HG02571 (cell line): Measurements from ENCODE around the gene KPNB1.

Experiments
- ATAC-seq: cut with Tn5 transposase; IDR thresholded peaks from one replicate; pipeline ENCODE4 v1.9.1; 2021; ENCODE audit warnings: mild to moderate bottlenecking, moderate library complexity; ENCODE audit not compliant: unreplicated experiment

KPNB1 gene

GRCh38 chr17:47728214-47728877 lies 78.6 kb downstream of the KPNB1 start:
- ATAC-seq, result no peak

GRCh38 chr17:47729476-47729875 lies 79.8 kb downstream of the KPNB1 start:
- ATAC-seq, result no peak

- no peak for ATAC-seq
Measured at GRCh38 chr17:47730681-47731080, 81.0 kb downstream of the KPNB1 start.

- ATAC-seq, result no peak
Measured at GRCh38 chr17:47731396-47731795, 81.7 kb downstream of the KPNB1 start.

GRCh38 chr17:47732399-47733046 lies 82.8 kb downstream of the KPNB1 start:
- ATAC-seq, result no peak

GRCh38 chr17:47733047-47733673 lies 83.4 kb downstream of the KPNB1 start, which contains the start of gene TBX21:
TSS of gene TBX21 (plus strand) at chr17:47733236. CDS start at chr17:47733455, 219 bp downstream.
- ATAC-seq, result peak; percentile 50

- ATAC-seq, result peak; percentile 12
Measured at GRCh38 chr17:47733674-47734410, 84.1 kb downstream of the KPNB1 start.

- ATAC-seq, result no peak
Measured at GRCh38 chr17:47735139-47735464, 85.4 kb downstream of the KPNB1 start.
